A673 (cell line): ENCODE measurements around the gene RNF187. TPM values are rescaled to one million over a fixed set of nuclear protein-coding genes. Genes with fewer than 3 reads are reported as not detected.

ENCODE experiments used
- BruUV-seq: library from RNA; stranded (reverse); fragments of 400-500 nt; replicated peaks from 2 replicates; lab custom pipeline; 2021; lab: Mats Ljungman, UMichigan
- CTCF ChIA-PET: fragments of 300-600 bp; sonication (Branson Sonifier 250); formaldehyde crosslinking; loops from one replicate; lab custom pipeline; 2022; ENCODE audit warnings: antibody characterized with exemption; lab: Charles Lee
- POLR2A ChIA-PET: fragments of 300-600 bp; sonication (Branson Sonifier 250); formaldehyde crosslinking; loops from one replicate; lab custom pipeline; 2022; ENCODE audit warnings: antibody characterized with exemption; ENCODE audit not compliant: low non-redundant PET; lab: Charles Lee
- DNase-seq: peaks from one replicate; pipeline ENCODE4 v3.0.0-alpha.2; 2015; ENCODE audit warnings: low spot score
- H3K27ac ChIP-seq: fragments of 200-600 bp; sonication (generic); 2 replicates; pipeline ENCODE4 v1.5.1; 2016; ENCODE audit warnings: mixed run types, low read depth, mild to moderate bottlenecking, mixed read lengths, antibody characterized with exemption, low read length; ENCODE audit not compliant: poor library complexity, severe bottlenecking
- H3K27me3 ChIP-seq: fragments of 200-600 bp; sonication (generic); replicated peaks from 2 replicates; pipeline ENCODE4 v1.6.1; 2017; ENCODE audit warnings: mixed run types, low read depth, mild to moderate bottlenecking, mixed read lengths, antibody characterized with exemption, low read length; ENCODE audit not compliant: insufficient read depth, poor library complexity
- H3K36me3 ChIP-seq: fragments of 200-600 bp; sonication (generic); 2 replicates; pipeline ENCODE4 v1.6.1; 2016; ENCODE audit warnings: mixed run types, mild to moderate bottlenecking, mixed read lengths, antibody characterized with exemption, low read length; ENCODE audit not compliant: insufficient read depth, poor library complexity, severe bottlenecking
- H3K4me1 ChIP-seq: fragments of 200-600 bp; sonication (generic); 2 replicates; pipeline ENCODE4 v1.6.1; 2017; ENCODE audit warnings: mixed run types, mild to moderate bottlenecking, mixed read lengths, antibody characterized with exemption, low read length; ENCODE audit not compliant: insufficient read depth, poor library complexity, severe bottlenecking
- H3K4me3 ChIP-seq: fragments of 200-600 bp; sonication (generic); 2 replicates; pipeline ENCODE4 v1.5.1; 2016; ENCODE audit warnings: low read depth, mixed run types, mild to moderate bottlenecking, mixed read lengths, low read length; ENCODE audit not compliant: poor library complexity, severe bottlenecking
- H3K9me3 ChIP-seq: fragments of 200-600 bp; sonication (generic); 2 replicates; pipeline ENCODE4 v1.6.1; 2016; ENCODE audit warnings: mixed run types, low read depth, mild to moderate bottlenecking, mixed read lengths, antibody characterized with exemption, low read length; ENCODE audit not compliant: poor library complexity, severe bottlenecking
- EZH2 ChIP-seq: fragments of 200-600 bp; sonication (generic); IDR thresholded peaks from 2 replicates; pipeline ENCODE4 v1.6.1; 2017; ENCODE audit warnings: borderline replicate concordance, low read depth, mild to moderate bottlenecking, mixed read lengths, antibody characterized with exemption, low read length; ENCODE audit not compliant: poor library complexity, severe bottlenecking
- intact Hi-C: fragments of 100-400 bp; cut with micrococcal nuclease; formaldehyde crosslinking; loops from one replicate; pipeline ENCODE4 v1.10.0; 2022; ENCODE audit not compliant: unreplicated experiment
- total RNA-seq: library from RNA; stranded (reverse); gene quantifications from 2 replicates; pipeline ENCODE4 v1.2.3, GENCODE V29; 2021
- TF ChIP-seq, protein P1 (sequence below): fragments of 300-800, 200-600 bp; sonication (generic); conservative IDR thresholded peaks from 2 replicates; pipeline ENCODE4 v1.5.1; 2017; ENCODE audit warnings: low read depth, mild to moderate bottlenecking, antibody characterized with exemption, low read length, moderate library complexity, mixed read lengths

Gene RNF187
- total RNA-seq, 1 experiment from 2014 or later: 146 TPM

DNA sequence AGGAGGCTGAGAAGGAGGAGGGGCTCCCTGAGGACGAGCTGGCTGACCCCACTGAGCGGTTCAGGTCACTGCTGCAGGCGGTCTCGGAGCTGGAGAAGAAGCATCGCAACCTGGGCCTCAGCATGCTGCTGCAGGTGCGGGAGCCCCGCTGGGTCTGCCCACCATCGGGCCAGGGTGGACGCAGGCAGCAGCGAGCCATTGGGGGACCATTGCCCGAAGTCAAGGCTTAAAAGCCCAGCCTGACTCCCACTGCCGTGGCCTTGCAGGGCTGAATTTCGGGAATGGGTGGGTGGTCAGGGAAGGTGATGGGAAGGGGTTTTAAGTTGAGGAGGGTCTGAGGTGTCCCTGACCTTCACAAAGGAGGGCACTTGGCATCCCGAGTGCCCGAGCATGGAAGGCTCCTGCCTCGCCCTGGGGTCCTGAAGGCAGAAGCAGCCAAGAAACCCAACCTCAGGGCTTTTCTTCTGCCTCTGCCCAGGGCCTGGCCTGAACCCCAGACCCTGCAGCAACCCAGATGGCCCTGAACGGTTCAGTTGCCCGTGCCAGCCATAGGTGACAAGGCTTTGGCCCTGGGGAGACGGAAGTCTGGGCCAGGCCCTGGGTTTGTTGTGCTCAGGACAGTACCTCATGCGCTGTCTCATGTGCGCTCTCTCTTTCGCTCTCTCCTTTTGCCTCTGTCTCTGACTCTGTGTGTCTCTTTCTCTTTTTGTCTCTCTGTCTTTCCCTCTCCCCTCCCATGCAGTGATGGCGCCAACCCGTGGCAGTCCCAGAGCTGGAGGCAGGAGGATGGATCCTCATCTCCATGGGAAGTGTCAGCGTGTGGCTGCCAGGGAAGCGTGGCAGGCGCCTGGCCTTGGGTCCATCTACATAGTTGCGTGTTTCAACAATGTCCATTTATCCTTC lies 6.2 kb downstream of the RNF187 start:
- Histone ChIP-seq H3K27me3 (no peaks in the 10 kb centered on the region), H3K36me3 (peaks cover 65% of the 10 kb centered on the region), H3K4me3 (no peak overlapping the region), H3K27ac (no peak overlapping the region), H3K9me3 (no peaks in the 10 kb centered on the region), H3K4me1 (peaks cover 28% of the 10 kb centered on the region)
- no TSS peak for BruUV-seq
- no peak for DNase-seq
- POLR2A ChIA-PET: no interaction called here
- CTCF ChIA-PET: no interaction called here
- intact Hi-C loops: no loop called here
- no peak for TF ChIP-seq EZH2
- TF ChIP-seq, protein P1, sequence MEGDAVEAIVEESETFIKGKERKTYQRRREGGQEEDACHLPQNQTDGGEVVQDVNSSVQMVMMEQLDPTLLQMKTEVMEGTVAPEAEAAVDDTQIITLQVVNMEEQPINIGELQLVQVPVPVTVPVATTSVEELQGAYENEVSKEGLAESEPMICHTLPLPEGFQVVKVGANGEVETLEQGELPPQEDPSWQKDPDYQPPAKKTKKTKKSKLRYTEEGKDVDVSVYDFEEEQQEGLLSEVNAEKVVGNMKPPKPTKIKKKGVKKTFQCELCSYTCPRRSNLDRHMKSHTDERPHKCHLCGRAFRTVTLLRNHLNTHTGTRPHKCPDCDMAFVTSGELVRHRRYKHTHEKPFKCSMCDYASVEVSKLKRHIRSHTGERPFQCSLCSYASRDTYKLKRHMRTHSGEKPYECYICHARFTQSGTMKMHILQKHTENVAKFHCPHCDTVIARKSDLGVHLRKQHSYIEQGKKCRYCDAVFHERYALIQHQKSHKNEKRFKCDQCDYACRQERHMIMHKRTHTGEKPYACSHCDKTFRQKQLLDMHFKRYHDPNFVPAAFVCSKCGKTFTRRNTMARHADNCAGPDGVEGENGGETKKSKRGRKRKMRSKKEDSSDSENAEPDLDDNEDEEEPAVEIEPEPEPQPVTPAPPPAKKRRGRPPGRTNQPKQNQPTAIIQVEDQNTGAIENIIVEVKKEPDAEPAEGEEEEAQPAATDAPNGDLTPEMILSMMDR: no peak

DNA sequence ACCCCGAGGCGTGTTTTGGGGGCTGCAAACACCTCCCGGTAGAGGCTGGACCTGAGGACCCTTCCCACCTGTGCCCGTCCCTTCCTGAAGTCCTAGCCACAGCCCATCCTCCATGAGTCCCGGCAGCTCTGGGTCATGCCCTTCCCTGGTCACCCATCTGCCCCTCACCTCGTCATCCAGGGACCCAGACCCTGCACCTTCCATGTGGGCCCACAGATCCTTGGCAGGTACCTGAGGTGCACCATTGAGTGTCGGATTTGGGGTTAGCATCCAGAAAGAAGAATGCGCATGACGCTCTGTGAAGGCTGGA lies 6.8 kb downstream of the RNF187 start:
- no peaks in the 10 kb centered on the region for H3K27me3 ChIP-seq
- BruUV-seq: no TSS peak
- no peak for TF ChIP-seq EZH2
- TF ChIP-seq, protein P1: no peak
- ChIA-PET POLR2A (interaction anchor here (0.5 kb wide), 1 partner anchor 35 kb away, joined by 7 read pairs; no protein-coding TSS in a partner anchor), CTCF (no interaction called here)
- DNase-seq: no peak
- H3K36me3 ChIP-seq: peaks cover 63% of the 10 kb centered on the region
- H3K4me1 ChIP-seq: peaks cover 21% of the 10 kb centered on the region
- H3K9me3 ChIP-seq: no peaks in the 10 kb centered on the region
- intact Hi-C loops: no loop called here
- no peak overlapping the region for H3K4me3 ChIP-seq
- H3K27ac ChIP-seq: no peak overlapping the region

DNA sequence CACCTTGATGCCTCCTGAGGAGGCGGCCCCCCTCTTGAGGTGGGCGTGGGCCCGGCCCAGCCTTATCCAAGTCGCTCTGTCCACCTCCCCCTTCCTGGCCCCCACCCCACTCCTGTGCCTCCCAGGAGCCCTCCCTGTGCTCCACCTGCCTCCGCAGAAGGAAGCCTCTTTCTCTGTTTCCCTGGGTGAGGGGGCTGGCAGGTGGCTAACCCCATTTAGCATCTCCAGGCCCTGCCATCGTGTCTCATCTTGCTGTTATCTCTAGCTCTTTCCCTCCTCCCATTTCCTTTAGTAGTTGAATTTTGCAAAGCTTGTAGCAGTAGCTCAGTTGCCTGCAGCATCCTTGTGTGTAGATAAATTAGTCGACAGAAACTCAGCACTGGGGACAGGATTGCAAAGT lies 7.2 kb downstream of the RNF187 start:
- Histone ChIP-seq H3K27ac (no peak overlapping the region), H3K27me3 (no peaks in the 10 kb centered on the region), H3K36me3 (peaks cover 59% of the 10 kb centered on the region), H3K4me3 (no peak overlapping the region), H3K9me3 (no peaks in the 10 kb centered on the region), H3K4me1 (peaks cover 18% of the 10 kb centered on the region)
- no peak for TF ChIP-seq EZH2
- TF ChIP-seq, protein P1: no peak
- DNase-seq: no peak
- ChIA-PET POLR2A (interaction anchor here (0.5 kb wide), 1 partner anchor 36 kb away, joined by 7 read pairs; no protein-coding TSS in a partner anchor), CTCF (no interaction called here)
- intact Hi-C loops: no loop called here
- TSS peak; percentile 5 for BruUV-seq
